GM21825 (cell line): ENCODE results near the gene MTNR1A.
"Not testable (repeated sequence)": the region's sequence is repeated elsewhere in the genome, so short reads cannot be mapped to it uniquely, and the experiment has no call there.

ENCODE experiments used
- ATAC-seq: cut with Tn5 transposase; IDR thresholded peaks from one replicate; pipeline ENCODE4 v1.9.1; 2021; ENCODE audit warnings: mild to moderate bottlenecking, moderate library complexity; ENCODE audit not compliant: unreplicated experiment

Gene MTNR1A

DNA sequence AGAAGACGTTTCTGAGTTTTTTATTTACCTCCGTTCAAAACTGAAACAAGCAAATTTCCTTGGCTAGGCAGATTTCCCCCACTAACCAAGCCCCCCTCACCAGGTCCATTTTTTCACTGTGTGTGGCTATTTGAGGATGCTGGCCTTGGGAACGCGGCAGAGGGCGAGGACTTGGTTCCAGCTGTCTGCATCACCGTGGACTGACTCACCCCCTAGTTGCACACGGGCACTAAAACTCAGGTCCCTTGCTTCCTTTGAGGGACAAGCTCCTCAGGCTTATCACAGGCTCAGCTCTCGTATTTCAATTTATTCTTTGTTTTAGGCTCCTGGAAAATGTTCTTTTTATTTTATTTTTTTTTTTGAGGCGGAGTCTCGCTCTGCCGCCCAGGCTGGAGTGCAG lies 8.4 kb upstream of the MTNR1A start:
- no peak for ATAC-seq

DNA sequence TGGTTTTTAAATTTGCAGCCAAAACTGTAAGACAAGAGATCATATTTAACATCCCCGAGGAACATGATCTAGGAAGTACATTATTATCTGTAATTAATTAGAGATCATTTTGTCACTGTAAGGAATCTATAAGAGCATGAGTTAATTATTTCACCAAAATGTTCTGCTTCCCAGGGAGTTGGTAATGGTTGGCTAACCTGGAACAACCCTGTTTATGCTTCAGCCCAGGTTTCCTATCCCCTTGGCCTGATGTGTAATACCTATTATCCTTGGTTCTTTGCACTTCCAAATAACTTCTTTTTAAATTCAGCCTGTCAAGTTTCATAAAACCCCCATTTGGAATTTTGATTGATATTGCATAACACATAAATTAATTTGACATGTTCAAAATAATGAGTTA lies 6.4 kb upstream of the MTNR1A start:
- no peak for ATAC-seq

DNA sequence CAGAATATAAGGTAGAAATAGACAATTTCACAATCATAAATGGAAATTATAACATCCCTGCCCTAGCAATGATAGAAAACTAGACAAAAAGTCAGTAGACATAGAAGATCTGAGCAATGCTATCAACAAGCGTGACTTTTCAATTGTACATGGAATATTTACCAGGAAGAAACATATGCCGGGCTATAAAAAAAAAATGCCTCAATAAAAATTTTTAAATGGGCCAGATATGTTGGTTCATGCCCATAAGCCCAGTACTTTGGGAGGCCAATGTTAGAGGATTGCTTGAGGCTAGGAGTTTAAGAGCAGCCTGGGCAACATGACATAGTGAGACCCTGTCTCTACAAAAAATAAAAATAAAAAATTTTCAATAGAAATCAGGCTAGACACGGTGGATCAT lies 5.3 kb upstream of the MTNR1A start:
- ATAC-seq, result no peak

DNA sequence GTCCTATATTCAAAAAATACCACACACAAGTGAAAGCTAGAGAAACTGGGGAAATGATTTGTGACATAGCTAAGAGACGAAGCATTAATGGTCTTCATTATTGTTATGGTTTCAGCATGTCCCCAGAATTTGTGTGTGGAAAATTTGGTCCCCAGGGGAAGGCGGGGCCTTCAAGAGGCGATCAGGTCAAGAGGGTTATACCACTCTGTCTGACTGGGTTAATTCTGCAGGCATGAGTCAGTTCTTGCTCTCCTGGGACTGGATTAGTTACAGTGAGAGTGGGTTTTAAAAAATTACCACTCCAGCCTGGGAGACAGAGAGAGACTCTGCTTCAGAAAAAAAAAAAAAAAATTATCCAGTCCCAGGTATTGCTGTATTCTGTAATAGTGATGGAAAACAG lies 2.1 kb upstream of the MTNR1A start:
- no peak for ATAC-seq

DNA sequence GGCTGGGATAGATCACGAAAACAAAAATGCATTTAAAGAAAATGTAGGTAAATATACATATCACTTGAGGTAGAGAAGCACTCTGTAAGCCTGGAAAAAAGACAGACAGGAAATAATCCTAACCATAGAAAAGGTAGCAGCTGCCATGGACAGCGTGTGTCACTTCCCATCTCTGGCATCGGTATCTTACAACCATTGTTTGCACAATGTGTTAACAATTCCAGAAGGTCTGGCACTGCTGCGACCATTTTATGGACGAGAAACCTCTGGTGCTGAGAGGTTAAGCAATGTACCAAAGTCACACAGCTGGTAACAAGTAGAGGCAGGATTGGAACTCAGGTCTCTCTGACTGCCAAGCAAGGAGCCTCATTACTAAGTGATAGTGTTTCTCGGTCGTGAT lies 1.7 kb upstream of the MTNR1A start:
- no peak for ATAC-seq

DNA sequence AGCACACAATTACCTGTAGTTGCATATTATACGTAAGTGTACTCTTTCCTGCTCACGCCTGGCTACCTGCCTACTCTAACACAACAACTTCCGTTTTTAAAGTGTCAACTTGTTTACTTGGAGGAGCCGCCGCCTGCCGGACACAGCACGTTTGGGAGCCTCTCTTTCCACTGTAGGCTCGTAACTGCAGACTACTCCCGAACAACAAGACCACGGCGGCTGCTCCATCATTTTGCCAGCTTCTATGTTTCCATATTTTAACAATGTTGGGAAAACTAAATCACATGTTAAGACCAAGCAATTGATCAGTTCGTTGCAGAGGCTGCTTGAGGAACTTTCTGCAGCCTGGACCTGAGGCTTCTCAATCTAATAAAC lies 841 bp downstream of the MTNR1A start:
- no peak for ATAC-seq

GRCh38 chr4:186553717-186554116 lies 1.6 kb downstream of the MTNR1A start:
- ATAC-seq, result no peak

- no peak for ATAC-seq
Observed at GRCh38 chr4:186551849-186552248, 3.5 kb downstream of the MTNR1A start.

DNA sequence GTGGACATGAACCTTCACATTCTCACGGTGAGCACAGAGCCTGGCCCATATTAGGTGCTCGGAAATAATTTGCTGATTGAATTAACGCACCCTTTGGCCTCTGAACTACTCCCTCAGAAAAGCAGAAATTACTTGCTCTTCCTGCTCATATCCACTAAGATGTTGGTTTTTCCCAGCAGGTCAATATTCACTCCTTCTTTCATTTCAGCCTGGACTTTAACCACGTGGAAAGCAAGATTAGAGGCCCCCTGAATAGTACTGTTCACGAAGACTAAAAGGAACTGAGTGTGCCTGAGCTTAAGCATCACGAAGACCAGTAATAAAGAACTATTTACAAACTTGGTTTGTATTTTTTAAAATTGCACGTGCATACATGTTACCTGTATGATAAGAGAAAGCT lies 9.9 kb downstream of the MTNR1A start:
- ATAC-seq, result no peak

- ATAC-seq, result no peak
Observed at GRCh38 chr4:186543206-186543605, 12.2 kb downstream of the MTNR1A start.

DNA sequence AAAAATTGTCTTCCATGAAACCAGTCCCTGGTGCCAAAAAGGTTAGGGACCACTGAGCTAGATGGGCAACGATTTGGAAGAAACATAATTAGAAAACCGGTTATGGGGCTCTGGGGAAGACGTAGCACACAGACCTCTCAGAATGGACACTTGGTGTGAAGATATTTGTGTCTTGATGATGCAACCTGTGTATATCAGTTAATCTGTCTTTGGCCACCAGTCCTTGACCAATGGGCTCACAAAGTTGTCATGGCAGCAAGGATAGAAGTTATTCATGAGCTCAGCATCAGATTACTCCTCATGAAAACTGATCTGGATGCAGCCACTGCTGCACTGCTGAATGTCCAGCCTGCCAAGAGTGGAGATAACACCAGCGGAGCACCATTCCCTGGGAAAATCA lies 13.6 kb downstream of the MTNR1A start:
- ATAC-seq, result no peak

- ATAC-seq, result no peak
Observed at GRCh38 chr4:186537843-186538521, 17.4 kb downstream of the MTNR1A start.

DNA sequence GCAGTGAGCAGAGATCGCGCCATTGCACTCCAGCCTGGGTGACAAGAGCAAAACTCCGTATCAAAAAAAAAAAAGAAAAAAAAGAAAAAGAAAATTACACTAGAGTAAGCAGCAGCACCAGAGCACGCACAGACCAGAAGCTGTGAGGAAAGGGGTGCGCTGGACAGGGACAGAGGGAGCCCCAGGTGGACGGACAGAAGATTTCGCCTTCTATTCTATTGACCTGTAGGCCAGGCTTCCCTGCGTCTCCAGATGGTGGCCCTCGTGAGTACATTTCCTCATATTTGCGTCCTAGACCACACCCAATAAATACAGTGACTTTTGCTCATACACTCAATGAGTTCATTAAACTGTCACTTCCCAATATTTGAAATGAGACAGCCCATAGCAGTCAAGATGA lies 19.1 kb downstream of the MTNR1A start:
- no peak for ATAC-seq

GRCh38 chr4:186534056-186534455 lies 21.3 kb downstream of the MTNR1A start:
- no peak for ATAC-seq

DNA sequence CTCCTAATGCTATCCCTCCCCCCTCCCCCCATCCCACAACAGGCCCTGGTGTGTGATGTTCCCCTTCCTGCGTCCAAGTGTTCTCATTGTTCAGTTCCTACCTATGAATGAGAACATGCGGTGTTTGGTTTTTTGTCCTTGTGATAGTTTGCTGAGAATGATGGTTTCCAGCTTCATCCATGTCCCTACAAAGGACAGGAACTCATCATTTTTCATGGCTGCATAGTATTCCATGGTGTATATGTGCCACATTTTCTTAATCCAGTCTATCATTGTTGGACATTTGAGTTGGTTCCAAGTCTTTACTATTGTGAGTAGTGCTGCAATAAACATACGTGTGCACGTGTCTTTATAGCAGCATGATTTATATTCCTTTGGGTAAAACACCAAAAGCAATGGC lies 31.4 kb downstream of the MTNR1A start:
- ATAC-seq, result not testable (repeated sequence)

GRCh38 chr4:186516287-186516686 lies 39.1 kb downstream of the MTNR1A start:
- ATAC-seq, result no peak

DNA sequence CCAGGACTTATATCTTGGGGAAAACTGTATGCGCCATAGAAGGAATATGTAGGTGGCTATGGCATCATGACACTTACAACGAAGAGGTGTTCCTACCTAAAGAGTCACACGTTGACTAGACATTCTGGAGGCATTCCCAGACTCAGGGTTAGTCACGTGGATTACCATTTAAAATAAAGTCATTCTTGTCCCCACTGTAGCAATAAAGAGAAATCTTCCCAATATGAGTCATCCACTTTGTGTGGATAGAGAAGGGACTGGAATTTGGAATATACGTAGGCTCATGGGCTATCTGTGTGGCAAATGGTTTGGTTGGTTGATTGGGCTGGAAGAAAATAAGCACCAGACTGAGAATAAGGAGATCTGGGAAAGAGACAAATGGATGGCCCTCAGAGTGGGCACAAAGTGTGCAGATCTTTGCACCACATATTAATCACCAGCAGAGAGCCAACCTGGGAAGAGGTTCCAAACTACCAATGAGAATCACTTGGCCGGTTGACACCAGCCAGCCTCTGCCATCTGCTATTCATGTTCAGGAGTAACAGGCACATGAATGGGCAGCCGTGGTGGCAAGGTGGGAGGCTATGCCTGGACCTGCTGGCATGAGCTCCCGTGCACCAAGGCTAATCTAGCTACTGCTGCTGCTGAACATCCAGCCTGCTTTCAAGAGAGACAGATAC lies 41.0 kb downstream of the MTNR1A start:
- ATAC-seq, result no peak

DNA sequence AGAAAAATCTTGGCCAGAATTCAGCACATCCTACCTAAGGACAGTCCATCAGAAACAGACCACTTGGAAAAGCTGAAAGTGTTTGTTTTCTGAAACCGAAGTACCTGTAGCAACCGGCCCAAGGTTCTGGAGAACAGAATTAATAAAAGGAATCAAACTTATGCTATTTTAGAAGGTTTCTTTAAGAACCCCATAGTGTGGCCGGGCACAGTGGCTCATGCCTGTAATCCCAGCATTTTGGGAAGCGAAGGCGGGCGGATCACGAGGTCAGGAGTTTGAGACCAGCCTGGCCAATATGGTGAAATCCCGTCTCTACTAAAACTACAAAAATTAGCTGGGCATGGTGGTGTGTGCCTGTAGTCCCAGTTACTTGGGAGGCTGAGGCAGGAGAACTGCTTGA lies 50.6 kb downstream of the MTNR1A start:
- ATAC-seq, result not testable (repeated sequence)

DNA sequence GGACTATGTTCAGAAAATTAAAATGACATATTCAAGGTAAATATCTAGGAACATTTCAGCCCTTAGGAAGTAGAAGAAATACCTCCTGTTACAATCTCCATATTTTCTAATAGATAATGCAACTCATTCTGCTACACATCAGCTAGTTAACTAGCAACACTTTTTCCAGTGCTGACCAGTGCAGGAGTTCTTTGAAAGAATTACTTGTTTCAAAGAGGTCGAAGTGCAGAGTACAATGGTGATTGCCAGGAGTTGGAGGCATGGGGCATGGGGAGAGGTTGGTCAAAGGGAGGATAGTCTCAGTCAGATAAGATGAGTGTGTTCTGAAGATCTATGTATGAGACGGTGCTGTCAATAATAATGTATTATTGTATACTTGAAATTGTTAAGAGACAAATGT lies 53.1 kb downstream of the MTNR1A start:
- ATAC-seq, result no peak

DNA sequence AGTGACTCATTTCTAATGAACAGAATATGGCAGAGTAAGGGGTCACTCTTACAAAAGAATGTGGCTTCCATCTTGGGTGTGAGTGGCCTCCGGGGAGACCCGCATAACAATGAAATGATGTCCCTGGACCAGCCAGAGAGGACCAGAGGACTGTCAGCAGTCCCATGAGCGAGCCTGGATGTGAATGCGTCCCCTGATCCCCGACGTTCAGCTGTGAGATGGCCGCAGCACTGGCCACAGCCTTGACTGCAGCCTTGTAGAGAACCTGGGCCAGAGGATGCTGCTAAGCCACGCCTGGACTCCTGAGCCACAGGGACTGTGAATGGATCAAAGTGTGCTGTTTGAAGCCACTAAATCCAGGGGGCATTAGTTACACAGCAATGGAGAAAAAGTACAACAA lies 53.8 kb downstream of the MTNR1A start:
- ATAC-seq, result no peak

- no peak for ATAC-seq
Observed at GRCh38 chr4:186500721-186501304, 54.6 kb downstream of the MTNR1A start.

DNA sequence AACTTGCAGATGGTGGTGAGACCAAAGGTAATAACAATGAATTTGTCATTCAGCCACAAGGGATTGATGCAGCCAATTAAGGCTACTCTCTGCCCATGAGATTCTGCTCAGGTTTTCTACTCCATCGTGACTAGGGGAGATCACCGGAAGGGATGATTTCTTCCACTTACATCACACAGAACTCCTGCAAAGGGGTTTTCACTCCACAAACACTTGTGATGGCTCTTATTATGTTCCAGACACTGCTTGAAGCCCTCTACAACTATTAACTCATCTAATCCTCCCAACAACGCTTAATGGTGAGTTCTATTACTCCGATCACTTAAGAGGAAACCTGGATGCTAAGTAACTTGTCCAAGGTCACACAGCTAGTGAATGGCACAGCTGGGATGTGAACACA lies 55.9 kb downstream of the MTNR1A start:
- no peak for ATAC-seq

- no peak for ATAC-seq
Observed at GRCh38 chr4:186497043-186497442, 58.3 kb downstream of the MTNR1A start.
